ENCODE data around the gene PSMB11. TPM values are rescaled to one million over a fixed set of nuclear protein-coding genes. Genes with fewer than 3 reads are reported as not detected.

PSMB11 gene
- total RNA-seq, 3 donors from 2014 or later = not detected

- H3K4me1 ChIP-seq (ENCODE audit: low read depth) = no peaks in the 10 kb centered on the region
- no peaks in the 10 kb centered on the region for H3K36me3 ChIP-seq (ENCODE audit: low read depth)
- intact Hi-C loops (cut with DNase I, micrococcal nuclease) = no loop called here
- TF ChIP-seq, protein P1, sequence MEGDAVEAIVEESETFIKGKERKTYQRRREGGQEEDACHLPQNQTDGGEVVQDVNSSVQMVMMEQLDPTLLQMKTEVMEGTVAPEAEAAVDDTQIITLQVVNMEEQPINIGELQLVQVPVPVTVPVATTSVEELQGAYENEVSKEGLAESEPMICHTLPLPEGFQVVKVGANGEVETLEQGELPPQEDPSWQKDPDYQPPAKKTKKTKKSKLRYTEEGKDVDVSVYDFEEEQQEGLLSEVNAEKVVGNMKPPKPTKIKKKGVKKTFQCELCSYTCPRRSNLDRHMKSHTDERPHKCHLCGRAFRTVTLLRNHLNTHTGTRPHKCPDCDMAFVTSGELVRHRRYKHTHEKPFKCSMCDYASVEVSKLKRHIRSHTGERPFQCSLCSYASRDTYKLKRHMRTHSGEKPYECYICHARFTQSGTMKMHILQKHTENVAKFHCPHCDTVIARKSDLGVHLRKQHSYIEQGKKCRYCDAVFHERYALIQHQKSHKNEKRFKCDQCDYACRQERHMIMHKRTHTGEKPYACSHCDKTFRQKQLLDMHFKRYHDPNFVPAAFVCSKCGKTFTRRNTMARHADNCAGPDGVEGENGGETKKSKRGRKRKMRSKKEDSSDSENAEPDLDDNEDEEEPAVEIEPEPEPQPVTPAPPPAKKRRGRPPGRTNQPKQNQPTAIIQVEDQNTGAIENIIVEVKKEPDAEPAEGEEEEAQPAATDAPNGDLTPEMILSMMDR (IDR thresholded peaks at IDR 0.05) = no peak
- no peak overlapping the region for H3K4me3 ChIP-seq
- no peak for ATAC-seq
- H3K9me3 ChIP-seq = no peaks in the 10 kb centered on the region
- no peak for DNase-seq
Observed at GRCh38 chr14:23047751-23048693, 6.0 kb downstream of the PSMB11 start.

- ATAC-seq (no peak), DNase-seq (no peak)
- Histone ChIP-seq H3K36me3 (ENCODE audit: low read depth) (no peaks in the 10 kb centered on the region), H3K4me1 (ENCODE audit: low read depth) (no peaks in the 10 kb centered on the region), H3K9me3 (no peaks in the 10 kb centered on the region), H3K4me3 (no peak overlapping the region)
- intact Hi-C loops (cut with DNase I, micrococcal nuclease) = no loop called here
- TF ChIP-seq, protein P1 (IDR thresholded peaks at IDR 0.05) = no peak
Observed at GRCh38 chr14:23049011-23049410, 7.0 kb downstream of the PSMB11 start.

GRCh38 chr14:23051141-23052057 is 9.4 kb downstream of the PSMB11 start:
- DNase-seq = no peak
- no peak for ATAC-seq
- H3K4me3 ChIP-seq = no peak overlapping the region
- intact Hi-C loops (cut with DNase I, micrococcal nuclease) = no loop called here
- H3K9me3 ChIP-seq = no peaks in the 10 kb centered on the region
- TF ChIP-seq, protein P1 (IDR thresholded peaks at IDR 0.05) = no peak
- H3K4me1 ChIP-seq (ENCODE audit: low read depth) = peaks cover 6% of the 10 kb centered on the region
- H3K36me3 ChIP-seq (ENCODE audit: low read depth) = no peaks in the 10 kb centered on the region

- no peak for DNase-seq
- Histone ChIP-seq H3K4me1 (ENCODE audit: low read depth) (peaks cover 12% of the 10 kb centered on the region), H3K36me3 (ENCODE audit: low read depth) (no peaks in the 10 kb centered on the region), H3K9me3 (no peaks in the 10 kb centered on the region), H3K4me3 (no peak overlapping the region)
- TF ChIP-seq, protein P1 (IDR thresholded peaks at IDR 0.05) = no peak
- ATAC-seq = no peak
- intact Hi-C loops (cut with DNase I, micrococcal nuclease) = no loop called here
Observed at GRCh38 chr14:23052182-23052623, 10.2 kb downstream of the PSMB11 start.

- Histone ChIP-seq H3K4me3 (no peak overlapping the region), H3K9me3 (no peaks in the 10 kb centered on the region), H3K36me3 (ENCODE audit: low read depth) (no peaks in the 10 kb centered on the region), H3K4me1 (ENCODE audit: low read depth) (peaks cover 12% of the 10 kb centered on the region)
- TF ChIP-seq, protein P1 (IDR thresholded peaks at IDR 0.05) = no peak
- DNase-seq = no peak
- no peak for ATAC-seq
- intact Hi-C loops (cut with DNase I, micrococcal nuclease) = no loop called here
Observed at GRCh38 chr14:23052671-23053070, 10.7 kb downstream of the PSMB11 start.
